ENCODE results near the gene CCDC201.

GRCh38 chr7:45881280-45881758 lies 8.4 kb upstream of the CCDC201 start:
- TF ChIP-seq GABPA (IDR thresholded peaks at IDR 0.05; ENCODE audit: low read depth) (no peak), EZH2phosphoT487 (IDR thresholded peaks at IDR 0.05; ENCODE audit: borderline replicate concordance, low read depth) (no peak)
- TF ChIP-seq, protein P1, sequence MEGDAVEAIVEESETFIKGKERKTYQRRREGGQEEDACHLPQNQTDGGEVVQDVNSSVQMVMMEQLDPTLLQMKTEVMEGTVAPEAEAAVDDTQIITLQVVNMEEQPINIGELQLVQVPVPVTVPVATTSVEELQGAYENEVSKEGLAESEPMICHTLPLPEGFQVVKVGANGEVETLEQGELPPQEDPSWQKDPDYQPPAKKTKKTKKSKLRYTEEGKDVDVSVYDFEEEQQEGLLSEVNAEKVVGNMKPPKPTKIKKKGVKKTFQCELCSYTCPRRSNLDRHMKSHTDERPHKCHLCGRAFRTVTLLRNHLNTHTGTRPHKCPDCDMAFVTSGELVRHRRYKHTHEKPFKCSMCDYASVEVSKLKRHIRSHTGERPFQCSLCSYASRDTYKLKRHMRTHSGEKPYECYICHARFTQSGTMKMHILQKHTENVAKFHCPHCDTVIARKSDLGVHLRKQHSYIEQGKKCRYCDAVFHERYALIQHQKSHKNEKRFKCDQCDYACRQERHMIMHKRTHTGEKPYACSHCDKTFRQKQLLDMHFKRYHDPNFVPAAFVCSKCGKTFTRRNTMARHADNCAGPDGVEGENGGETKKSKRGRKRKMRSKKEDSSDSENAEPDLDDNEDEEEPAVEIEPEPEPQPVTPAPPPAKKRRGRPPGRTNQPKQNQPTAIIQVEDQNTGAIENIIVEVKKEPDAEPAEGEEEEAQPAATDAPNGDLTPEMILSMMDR (IDR thresholded peaks at IDR 0.05): no peak
- TF ChIP-seq, protein P2, sequence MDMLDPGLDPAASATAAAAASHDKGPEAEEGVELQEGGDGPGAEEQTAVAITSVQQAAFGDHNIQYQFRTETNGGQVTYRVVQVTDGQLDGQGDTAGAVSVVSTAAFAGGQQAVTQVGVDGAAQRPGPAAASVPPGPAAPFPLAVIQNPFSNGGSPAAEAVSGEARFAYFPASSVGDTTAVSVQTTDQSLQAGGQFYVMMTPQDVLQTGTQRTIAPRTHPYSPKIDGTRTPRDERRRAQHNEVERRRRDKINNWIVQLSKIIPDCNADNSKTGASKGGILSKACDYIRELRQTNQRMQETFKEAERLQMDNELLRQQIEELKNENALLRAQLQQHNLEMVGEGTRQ (IDR thresholded peaks at IDR 0.05; ENCODE audit: borderline replicate concordance, low read depth, low read length): no peak
